Cardiac fibroblast (primary cell): Measurements from ENCODE around the gene IPMK.
"Not testable (repeated sequence)": the region's sequence is repeated elsewhere in the genome, so short reads cannot be mapped to it uniquely, and the experiment has no call there.

Source experiments
- DNase-seq, 2 donors: peaks; one replicate each; pipeline versions ENCODE4 v3.0.0 to v3.0.0-alpha.2; 2010; ENCODE audit warnings: low read depth in 2 of 2
- H3K4me3 ChIP-seq, 2 donors: replicated peaks in 1 of 2; 1 replicate in 1 of 2; 2 replicates in 1 of 2; pipeline ENCODE4 v1.5.1; 2011; ENCODE audit warnings: low read depth in 2 of 2, low read length in 2 of 2, mild to moderate bottlenecking in 2 of 2, moderate library complexity in 1 of 2
- CTCF ChIP-seq: IDR thresholded peaks from one replicate; pipeline ENCODE4 v1.5.1; 2011; ENCODE audit warnings: low read depth, mild to moderate bottlenecking, low read length, inconsistent platforms

IPMK gene

DNA sequence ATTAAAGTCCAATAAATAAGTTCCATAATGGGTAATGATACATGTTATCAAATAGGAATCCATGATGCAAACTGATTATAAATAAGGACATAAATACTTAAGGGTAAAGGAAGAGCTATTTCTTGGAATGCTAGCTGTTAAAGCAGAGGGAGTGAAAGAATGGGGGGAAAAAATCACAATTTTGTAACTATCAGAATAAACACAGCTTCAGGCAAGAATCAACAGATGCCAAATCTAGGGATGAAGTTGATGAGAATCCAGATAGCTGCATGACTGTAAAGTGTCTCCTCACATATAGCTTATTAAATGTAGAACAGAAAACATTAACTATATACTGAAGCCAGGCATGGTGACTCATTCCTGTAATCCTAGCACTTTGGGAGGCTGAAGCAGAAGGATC, 4.9 kb downstream of the IPMK start:
- no peak overlapping the region for H3K4me3 ChIP-seq
- no peak for DNase-seq
- TF ChIP-seq CTCF, result no peak

GRCh38 chr10:58260334-58260733, 7.4 kb downstream of the IPMK start:
- H3K4me3 ChIP-seq, result no peak overlapping the region
- TF ChIP-seq CTCF, result no peak
- DNase-seq, result no peak

DNA sequence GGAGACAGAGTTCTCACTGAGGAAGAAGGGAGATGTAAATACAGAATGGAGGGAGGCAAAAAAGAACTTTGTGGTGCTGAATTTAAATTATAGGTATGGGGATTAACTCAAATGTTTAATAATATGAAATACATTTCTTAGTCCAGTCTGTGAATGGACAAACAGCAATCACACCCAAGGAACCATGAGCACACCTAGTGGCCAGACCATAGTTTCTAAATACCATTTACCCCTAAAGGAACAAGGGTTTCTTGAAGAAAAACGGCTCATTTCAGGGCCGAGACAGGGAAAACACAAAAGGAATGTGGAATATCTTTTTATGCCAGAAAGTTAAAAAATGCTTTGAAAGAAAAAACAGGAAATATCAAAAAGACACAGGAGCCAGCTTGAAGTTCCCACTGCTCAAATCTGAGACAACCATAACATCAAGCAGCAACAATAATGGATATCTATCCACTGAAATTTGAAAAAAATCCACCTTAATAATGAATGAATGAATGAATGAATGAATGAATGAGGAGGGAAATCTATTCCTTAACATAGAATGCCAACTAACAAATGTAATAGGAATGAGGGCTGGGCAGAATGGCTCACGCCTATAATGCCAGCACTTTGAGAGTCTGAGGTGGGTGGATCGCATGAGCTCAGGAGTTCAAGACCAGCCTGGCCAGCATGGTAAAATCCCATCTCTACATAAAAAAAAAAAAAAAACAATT, 8.6 kb downstream of the IPMK start:
- no peak for DNase-seq
- TF ChIP-seq CTCF, result peak; percentile 12
- no peak overlapping the region for H3K4me3 ChIP-seq

GRCh38 chr10:58256013-58256780, 11.5 kb downstream of the IPMK start:
- not testable (repeated sequence) for DNase-seq

DNA sequence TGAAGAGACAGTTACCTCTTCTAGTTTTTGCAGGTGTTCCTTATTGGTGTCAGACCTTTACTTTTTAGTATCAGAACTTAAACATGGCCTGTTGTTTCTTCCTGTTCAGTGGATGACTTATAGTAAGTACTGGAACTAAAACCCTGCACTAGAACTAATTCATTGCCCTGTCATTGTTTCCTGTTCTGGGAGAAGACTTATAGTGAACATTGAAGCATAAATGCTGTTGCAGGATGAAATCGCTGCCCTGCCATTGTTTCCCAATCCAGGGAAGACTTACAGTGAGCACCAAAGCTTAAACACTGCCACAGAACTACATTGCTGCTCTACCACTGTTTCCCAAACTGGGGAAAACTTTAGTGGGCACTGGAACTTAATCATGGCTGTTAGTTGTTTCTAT, 13.1 kb downstream of the IPMK start:
- DNase-seq, result peak in 1 of 2 donors; percentile 13
- TF ChIP-seq CTCF, result no peak
- no peak overlapping the region for H3K4me3 ChIP-seq

More at GRCh38 chr10:58256013-58256780, 11.5 kb downstream of the IPMK start:
- not testable (repeated sequence) for H3K4me3 ChIP-seq

DNA sequence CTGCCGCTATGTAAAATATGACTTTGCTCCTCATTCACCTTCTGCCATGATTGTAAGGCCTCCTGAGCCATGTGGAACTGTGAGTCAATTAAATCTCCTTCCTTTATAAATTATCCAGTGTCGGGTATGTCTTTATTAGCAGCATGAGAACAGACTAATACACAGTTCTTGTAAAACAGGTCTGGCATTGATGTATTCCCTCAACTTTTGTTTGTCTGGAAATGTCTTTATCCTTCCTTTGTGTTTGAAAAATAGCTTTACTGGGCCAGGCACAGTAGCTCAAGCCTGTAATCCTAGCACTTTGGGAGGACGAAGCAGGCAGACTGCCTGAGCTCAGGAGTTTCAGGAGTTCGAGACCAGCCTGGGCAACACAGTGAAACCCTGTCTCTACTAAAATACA, 14.5 kb downstream of the IPMK start:
- DNase-seq, result no peak
- TF ChIP-seq CTCF, result no peak
- no peak overlapping the region for H3K4me3 ChIP-seq

GRCh38 chr10:58244666-58245065, 23.0 kb downstream of the IPMK start:
- H3K4me3 ChIP-seq, DNase-seq: not testable (repeated sequence)

GRCh38 chr10:58244242-58244641, 23.5 kb downstream of the IPMK start:
- not testable (repeated sequence) for H3K4me3 ChIP-seq, DNase-seq

- H3K4me3 ChIP-seq, DNase-seq: not testable (repeated sequence)
Observed at GRCh38 chr10:58243801-58244200, 23.9 kb downstream of the IPMK start.
